Transverse colon (tissue), 3 donors: ENCODE results near the gene RBM27.

ENCODE experiments used
- EP300 ChIP-seq: sonication (generic); formaldehyde crosslinking; IDR thresholded peaks from one replicate; pipeline ENCODE4 v1.6.1; 2017; ENCODE audit warnings: antibody characterized with exemption, low read depth
- POLR2A ChIP-seq: fragments of 450-650 bp; IDR thresholded peaks from one replicate; pipeline ENCODE4 v1.6.1; 2016; ENCODE audit warnings: antibody characterized with exemption, mild to moderate bottlenecking, moderate library complexity
- TF ChIP-seq, protein P1 (sequence below), 5 experiments: fragments of 200-600 bp in 3 of 5; fragments of 450-650 bp in 2 of 5; sonication (generic) in 3 of 5; IDR thresholded peaks; 1 replicate in 2 of 5; 2 replicates in 3 of 5; pipeline ENCODE4 v1.5.1; 2016 to 2017; ENCODE audit warnings: antibody characterized with exemption in 5 of 5, inconsistent platforms in 3 of 5, mild to moderate bottlenecking in 2 of 5, moderate library complexity in 1 of 5

DNA sequence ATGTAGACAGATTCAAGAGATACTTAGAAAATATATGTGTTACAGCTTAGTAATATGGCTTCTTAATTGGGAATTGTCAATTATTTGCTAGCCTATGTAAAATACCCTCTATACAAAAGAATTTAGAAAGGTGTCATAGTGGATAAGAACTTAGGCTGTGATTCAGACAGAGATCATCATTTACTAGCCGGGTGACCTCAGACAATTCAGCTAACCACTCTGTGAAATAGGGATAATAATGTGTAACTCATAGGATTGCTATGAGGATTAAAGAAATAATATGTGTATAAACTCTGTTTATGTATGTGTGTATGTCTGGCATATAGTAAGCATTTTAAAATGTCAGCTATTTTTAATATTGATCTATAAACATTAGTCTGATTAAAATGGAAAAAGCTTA lies 15.0 kb upstream of the RBM27 start:
- TF ChIP-seq, protein P1, sequence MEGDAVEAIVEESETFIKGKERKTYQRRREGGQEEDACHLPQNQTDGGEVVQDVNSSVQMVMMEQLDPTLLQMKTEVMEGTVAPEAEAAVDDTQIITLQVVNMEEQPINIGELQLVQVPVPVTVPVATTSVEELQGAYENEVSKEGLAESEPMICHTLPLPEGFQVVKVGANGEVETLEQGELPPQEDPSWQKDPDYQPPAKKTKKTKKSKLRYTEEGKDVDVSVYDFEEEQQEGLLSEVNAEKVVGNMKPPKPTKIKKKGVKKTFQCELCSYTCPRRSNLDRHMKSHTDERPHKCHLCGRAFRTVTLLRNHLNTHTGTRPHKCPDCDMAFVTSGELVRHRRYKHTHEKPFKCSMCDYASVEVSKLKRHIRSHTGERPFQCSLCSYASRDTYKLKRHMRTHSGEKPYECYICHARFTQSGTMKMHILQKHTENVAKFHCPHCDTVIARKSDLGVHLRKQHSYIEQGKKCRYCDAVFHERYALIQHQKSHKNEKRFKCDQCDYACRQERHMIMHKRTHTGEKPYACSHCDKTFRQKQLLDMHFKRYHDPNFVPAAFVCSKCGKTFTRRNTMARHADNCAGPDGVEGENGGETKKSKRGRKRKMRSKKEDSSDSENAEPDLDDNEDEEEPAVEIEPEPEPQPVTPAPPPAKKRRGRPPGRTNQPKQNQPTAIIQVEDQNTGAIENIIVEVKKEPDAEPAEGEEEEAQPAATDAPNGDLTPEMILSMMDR (IDR thresholded peaks at IDR 0.05): no peak
- TF ChIP-seq POLR2A: no peak
- TF ChIP-seq EP300: no peak
